Cardiac muscle cell (in vitro differentiated cells and primary cell): ENCODE measurements around the gene TMEM187. TPM values are rescaled to one million over a fixed set of nuclear protein-coding genes. Genes with fewer than 3 reads are reported as not detected.

Experiments
- DNase-seq, 2 donors: peaks; one replicate each; pipeline versions ENCODE4 v3.0.0 to v3.0.0-alpha.2; 2010 to 2017; ENCODE audit warnings: low read depth in 1 of 2, low spot score in 1 of 2
- H3K27ac ChIP-seq: fragments of 200-600 bp; sonication (generic); 2 replicates; pipeline ENCODE4 v1.5.1; 2016
- H3K27me3 ChIP-seq: fragments of 200-600 bp; sonication (generic); 2 replicates; pipeline ENCODE4 v1.6.0; 2016; ENCODE audit warnings: control low read depth
- H3K36me3 ChIP-seq: fragments of 200-600 bp; sonication (generic); 2 replicates; pipeline ENCODE4 v1.5.1; 2016; ENCODE audit warnings: control low read depth
- H3K4me1 ChIP-seq: fragments of 200-600 bp; sonication (generic); 2 replicates; pipeline ENCODE4 v1.8.1; 2017; ENCODE audit warnings: low read depth, mild to moderate bottlenecking, mixed run types
- H3K4me3 ChIP-seq: fragments of 200-600 bp; sonication (generic); 2 replicates; pipeline ENCODE4 v1.5.1; 2016; ENCODE audit warnings: mild to moderate bottlenecking
- H3K9me3 ChIP-seq: fragments of 200-600 bp; sonication (generic); 2 replicates; pipeline ENCODE4 v1.5.1; 2017; ENCODE audit warnings: low read depth, mild to moderate bottlenecking, control low read depth
- polyA plus RNA-seq: library from polyadenylated mRNA; unstranded; fragments of >200 nt; fragmentation: Nextera tagmentation; extraction: Ambion mirVana; gene quantifications from 2 replicates; pipeline ENCODE4 v1.2.1, GENCODE V29; 2016
- total RNA-seq: library from RNA; depleted of rRNA; stranded (reverse); fragments of >200 nt; gene quantifications from 2 replicates; pipeline ENCODE4 v1.2.3, GENCODE V29; 2016
- TF ChIP-seq, protein P1 (sequence below): IDR thresholded peaks from 2 replicates; pipeline ENCODE4 v1.5.1; 2012; ENCODE audit warnings: low read depth, mild to moderate bottlenecking, low read length

TMEM187 gene
- total and polyA plus RNA-seq, 2 experiments from 2014 or later = 12.9 TPM

GRCh38 chrX:154013001-154013421 lies 40.5 kb downstream of the TMEM187 start:
- no peaks in the 10 kb centered on the region for H3K36me3 ChIP-seq
- TF ChIP-seq, protein P1, sequence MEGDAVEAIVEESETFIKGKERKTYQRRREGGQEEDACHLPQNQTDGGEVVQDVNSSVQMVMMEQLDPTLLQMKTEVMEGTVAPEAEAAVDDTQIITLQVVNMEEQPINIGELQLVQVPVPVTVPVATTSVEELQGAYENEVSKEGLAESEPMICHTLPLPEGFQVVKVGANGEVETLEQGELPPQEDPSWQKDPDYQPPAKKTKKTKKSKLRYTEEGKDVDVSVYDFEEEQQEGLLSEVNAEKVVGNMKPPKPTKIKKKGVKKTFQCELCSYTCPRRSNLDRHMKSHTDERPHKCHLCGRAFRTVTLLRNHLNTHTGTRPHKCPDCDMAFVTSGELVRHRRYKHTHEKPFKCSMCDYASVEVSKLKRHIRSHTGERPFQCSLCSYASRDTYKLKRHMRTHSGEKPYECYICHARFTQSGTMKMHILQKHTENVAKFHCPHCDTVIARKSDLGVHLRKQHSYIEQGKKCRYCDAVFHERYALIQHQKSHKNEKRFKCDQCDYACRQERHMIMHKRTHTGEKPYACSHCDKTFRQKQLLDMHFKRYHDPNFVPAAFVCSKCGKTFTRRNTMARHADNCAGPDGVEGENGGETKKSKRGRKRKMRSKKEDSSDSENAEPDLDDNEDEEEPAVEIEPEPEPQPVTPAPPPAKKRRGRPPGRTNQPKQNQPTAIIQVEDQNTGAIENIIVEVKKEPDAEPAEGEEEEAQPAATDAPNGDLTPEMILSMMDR = no peak
- no peaks in the 10 kb centered on the region for H3K9me3 ChIP-seq

GRCh38 chrX:154013614-154014360 lies 41.2 kb downstream of the TMEM187 start:
- H3K9me3 ChIP-seq = no peaks in the 10 kb centered on the region
- no peaks in the 10 kb centered on the region for H3K27me3 ChIP-seq
- no peaks in the 10 kb centered on the region for H3K4me1 ChIP-seq

More at GRCh38 chrX:154013001-154013421, 40.5 kb downstream of the TMEM187 start:
- Histone ChIP-seq H3K4me3 (no peak overlapping the region), H3K4me1 (no peaks in the 10 kb centered on the region), H3K27me3 (no peaks in the 10 kb centered on the region), H3K27ac (no peak overlapping the region)
- no peak for DNase-seq

DNA sequence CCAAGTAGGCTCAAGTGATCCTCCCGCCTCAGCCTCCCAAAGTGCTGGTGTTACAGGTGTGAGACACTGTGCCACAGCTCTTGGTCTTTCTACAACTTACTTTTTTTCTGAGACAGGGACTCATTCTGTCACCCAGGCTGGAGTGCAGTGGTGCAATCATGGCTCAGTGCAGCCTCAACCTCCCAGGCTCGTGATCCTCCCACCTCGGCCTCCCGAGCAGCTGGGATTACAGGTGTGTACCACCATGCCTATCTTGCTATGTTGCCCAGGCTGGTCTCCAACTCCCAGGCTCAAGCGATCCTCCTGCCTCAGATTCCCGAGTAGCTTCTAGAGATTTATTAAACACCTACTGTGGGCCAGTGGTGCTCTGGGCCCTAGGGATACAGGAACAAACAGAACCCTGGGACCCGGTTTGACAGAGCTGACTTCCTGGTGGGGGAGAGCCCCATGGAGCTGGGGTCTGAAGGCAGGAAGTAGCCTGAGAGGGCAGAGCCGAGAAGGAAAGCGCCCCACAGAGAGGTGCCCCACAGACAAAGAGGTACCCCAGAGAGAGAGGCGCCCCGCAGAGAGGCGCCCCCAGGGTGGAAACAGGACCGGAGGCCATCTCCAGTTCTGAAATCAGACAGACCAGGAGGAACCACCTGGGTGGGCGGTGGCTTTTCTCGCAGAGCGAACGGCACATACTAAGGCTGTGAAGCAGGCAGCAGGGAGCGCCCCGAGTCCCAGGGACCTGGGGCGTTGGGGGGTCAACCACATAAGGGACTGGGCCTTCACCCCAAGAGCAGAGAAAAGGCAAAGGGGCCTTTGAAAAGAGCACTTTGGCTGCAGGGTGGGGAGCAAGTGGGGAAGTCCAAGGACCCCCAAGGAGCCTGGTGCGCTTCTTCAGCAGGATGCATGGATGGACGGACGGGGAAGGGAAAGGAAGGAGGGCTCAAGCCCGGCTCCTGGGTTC lies 42.2 kb downstream of the TMEM187 start:
- Histone ChIP-seq H3K4me3 (no peak overlapping the region), H3K9me3 (no peaks in the 10 kb centered on the region), H3K27me3 (no peaks in the 10 kb centered on the region), H3K4me1 (no peaks in the 10 kb centered on the region), H3K36me3 (no peaks in the 10 kb centered on the region), H3K27ac (no peak overlapping the region)
- DNase-seq = no peak
- TF ChIP-seq, protein P1 = no peak

More at GRCh38 chrX:154013614-154014360, 41.2 kb downstream of the TMEM187 start:
- Histone ChIP-seq H3K4me3 (no peak overlapping the region), H3K36me3 (no peaks in the 10 kb centered on the region), H3K27ac (no peak overlapping the region)
- TF ChIP-seq, protein P1 = peak; percentile 81
- DNase-seq = peak; percentile 36 to 42

DNA sequence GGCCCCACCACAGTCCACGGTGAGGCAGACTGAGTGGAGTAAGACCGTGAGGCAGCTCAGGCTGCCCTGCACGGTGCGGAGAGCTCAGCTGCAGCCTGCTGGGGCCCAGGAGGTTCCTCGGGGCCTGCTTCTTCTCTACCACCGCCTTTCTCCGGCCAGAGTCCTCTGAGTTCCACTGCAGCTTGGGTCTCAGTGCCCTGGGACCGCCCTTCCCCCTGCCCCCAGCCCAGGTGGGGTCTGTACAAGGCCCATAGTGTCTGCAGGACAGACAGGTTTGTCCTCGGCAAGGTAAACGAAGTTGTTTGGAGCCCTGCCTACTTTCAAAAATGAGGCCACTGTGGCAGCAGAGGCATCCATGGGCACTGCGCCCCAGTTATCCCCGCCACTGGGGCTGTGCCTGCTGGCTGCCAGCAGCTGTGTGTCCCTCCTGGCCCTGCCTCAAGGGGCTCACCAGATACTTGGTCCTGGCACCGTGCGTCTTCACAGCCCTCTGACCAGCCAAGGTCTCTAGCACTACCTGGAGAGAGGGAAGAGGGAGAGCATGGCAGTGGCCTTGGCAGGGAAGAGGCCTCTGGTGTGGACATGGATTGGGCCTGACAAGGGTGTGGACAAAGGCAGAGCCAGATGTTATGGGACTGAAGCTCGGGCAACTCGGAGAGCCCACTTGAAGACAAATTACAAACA lies 43.2 kb downstream of the TMEM187 start:
- H3K4me1 ChIP-seq = peaks cover 5% of the 10 kb centered on the region
- H3K27ac ChIP-seq = no peak overlapping the region
- no peaks in the 10 kb centered on the region for H3K36me3 ChIP-seq
- no peak for DNase-seq
- no peaks in the 10 kb centered on the region for H3K9me3 ChIP-seq
- H3K4me3 ChIP-seq = no peak overlapping the region
- TF ChIP-seq, protein P1 = no peak
- no peaks in the 10 kb centered on the region for H3K27me3 ChIP-seq

DNA sequence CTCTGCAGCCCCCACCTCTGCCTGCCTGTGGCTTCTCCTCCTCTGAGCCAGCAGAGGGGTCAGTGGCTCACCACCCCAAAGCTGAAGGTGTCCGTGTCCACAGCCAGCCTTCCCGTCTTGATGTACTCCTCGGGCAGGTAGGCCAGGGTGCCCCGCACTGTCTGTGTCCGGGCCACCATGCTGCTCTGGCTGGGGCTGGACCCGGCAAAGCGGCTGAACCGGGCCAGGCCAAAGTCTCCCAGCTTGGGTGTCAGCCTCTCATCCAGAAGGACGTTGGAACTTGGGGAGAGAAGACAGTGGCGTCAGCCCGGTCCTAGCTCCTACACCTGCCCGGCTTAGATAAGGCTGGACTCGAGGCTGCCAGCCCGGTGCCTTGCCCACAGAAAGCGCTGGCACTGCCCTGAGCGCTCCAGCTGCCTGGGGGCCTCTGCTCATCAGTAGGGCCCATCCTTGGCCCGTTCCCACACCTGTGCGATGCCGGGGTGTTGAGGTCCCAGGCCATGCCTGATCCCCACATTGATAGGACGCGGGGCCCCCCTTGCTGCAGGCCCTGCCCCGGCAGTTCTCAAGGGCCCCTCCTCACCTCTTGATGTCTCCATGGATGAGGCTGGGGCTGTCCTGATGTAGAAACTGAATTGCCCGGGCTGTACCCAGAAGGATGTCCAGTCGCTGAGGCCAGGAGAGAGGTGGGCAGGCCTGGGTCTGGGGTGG lies 44.0 kb downstream of the TMEM187 start:
- Histone ChIP-seq H3K4me3 (no peak overlapping the region), H3K4me1 (peaks cover 13% of the 10 kb centered on the region), H3K27ac (no peak overlapping the region), H3K27me3 (no peaks in the 10 kb centered on the region), H3K36me3 (no peaks in the 10 kb centered on the region), H3K9me3 (no peaks in the 10 kb centered on the region)
- DNase-seq = no peak
- TF ChIP-seq, protein P1 = no peak
